ENCODE measurements around the gene PIP4K2A. TPM values are rescaled to one million over a fixed set of nuclear protein-coding genes. Genes with fewer than 3 reads are reported as not detected.
A peak's percentile ranks its signal among the peaks of the same experiment; 100 is the strongest.
"Not testable (repeated sequence)": the region's sequence is repeated elsewhere in the genome, so short reads cannot be mapped to it uniquely, and the experiment has no call there.

The PIP4K2A gene
- polyA plus RNA-seq, 4 donors: 4.5 to 11.3 (median 9.0) TPM

DNA sequence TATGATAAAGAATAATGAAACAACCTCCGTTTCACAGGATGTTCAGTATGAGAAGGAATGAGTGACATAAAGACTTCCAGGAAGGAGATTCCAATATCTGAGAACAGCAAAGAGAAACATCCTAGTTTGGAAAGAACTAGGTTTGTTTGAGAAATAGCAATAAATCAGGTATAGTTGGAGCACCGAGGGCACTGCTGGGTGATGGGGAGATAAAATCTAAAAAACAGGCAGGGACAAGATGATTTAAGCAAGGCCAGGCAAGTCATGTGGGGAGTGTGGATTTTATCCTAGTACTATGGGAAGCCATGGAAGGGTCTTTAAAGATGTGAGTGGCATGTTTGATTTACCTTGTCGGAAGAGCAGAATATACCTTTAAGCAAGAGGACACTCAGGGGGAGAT is 199.4 kb downstream of the PIP4K2A start:
- no peaks in the 10 kb centered on the region for H3K4me1 ChIP-seq (ENCODE audit: control insufficient read depth in 3 of 3, insufficient read depth in 2 of 3, low read depth in 1 of 3, low read length in 2 of 3)
- 81 to 85% (median 84%) methylated on average over 3 of the region's 3 CpGs for WGBS, 3 donors
- H3K36me3 ChIP-seq (ENCODE audit: control insufficient read depth in 3 of 3, insufficient read depth in 2 of 3, low read depth in 1 of 3, low read length in 3 of 3): no peaks in the 10 kb centered on the region
- peaks cover 0 to 7% (median 3%) of the 10 kb centered on the region in 3 donors for H3K27me3 ChIP-seq (ENCODE audit: control insufficient read depth in 3 of 3, insufficient read depth in 3 of 3, low read length in 3 of 3)
- H3K9me3 ChIP-seq (ENCODE audit: control insufficient read depth in 2 of 2, insufficient read depth in 1 of 2, low read depth in 1 of 2, low read length in 1 of 2): no peaks in the 10 kb centered on the region
- FAIRE-seq (no peak), DNase-seq (no peak)
- no peak overlapping the region for H3K4me3 ChIP-seq (ENCODE audit: low read depth in 1 of 3, low read length in 3 of 3)
- no peak overlapping the region for H3K27ac ChIP-seq (ENCODE audit: low read depth in 1 of 3, low read length in 2 of 3)

DNA sequence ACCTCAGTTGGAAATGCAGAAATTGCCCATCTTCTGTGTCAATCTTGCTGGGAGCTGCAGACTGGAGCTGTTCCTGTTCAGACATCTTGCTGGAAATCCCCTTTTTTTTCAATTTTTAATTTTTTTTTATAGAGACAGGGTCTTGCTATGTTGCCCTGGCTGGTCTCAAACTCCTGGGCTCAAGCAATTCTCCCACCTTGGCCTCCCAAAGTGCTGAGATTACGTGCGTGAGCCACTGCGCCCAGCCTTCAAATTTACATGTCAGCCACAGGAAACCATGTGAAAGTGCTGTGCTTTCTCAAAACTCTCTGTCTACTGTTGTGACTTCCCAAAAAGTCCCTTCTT is 200.0 kb downstream of the PIP4K2A start:
- H3K4me1 ChIP-seq (ENCODE audit: control insufficient read depth in 3 of 3, insufficient read depth in 2 of 3, low read depth in 1 of 3, low read length in 2 of 3): not testable (repeated sequence)

DNA sequence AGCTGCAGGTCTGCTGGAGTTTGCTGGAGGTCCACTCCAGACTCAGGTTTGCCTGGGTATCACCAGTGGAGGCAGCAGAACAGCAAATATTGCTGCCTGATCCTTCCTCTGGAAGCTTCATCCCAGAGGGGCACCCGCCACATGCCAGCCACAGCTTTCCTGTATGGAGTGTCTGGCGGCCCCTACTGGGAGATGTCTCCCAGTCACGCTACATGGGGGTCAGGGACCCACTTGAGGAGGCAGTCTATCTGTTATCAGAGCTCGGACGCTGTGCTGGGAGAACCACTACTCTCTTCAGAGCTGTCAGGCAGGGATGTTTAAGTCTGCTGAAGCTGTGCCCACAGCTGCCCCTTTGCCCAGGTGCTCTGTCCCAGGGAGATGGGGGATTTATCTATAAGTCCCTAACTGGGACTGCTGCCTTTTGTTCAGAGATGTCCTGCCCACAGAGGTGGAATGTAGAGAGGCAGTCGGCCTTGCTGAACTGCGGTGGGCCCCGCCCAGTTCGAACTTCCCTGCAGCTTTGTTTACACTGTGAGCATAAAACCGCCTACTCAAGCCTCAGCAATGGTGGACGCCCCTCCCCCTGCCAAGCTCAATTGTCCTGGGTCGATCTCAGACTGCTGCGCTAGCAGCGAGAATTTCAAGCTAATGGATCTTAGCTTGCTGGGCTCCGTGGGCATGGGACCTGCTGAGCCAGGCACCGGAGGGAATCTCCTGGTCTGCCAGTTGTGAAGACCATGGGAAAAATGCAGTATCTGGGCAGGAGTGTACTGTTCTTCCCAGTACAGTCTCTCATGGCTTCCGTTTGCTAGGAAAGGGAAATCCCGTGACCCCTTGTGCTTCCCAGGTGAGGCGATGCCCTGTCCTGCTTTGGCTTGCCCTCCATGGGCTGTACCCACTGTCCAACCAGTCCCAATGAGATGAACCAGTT is 200.6 kb downstream of the PIP4K2A start:
- not testable (repeated sequence) for H3K9me3 ChIP-seq (ENCODE audit: control insufficient read depth in 2 of 2, insufficient read depth in 1 of 2, low read depth in 1 of 2, low read length in 1 of 2); FAIRE-seq; H3K27me3 ChIP-seq (ENCODE audit: control insufficient read depth in 3 of 3, insufficient read depth in 3 of 3, low read length in 3 of 3); H3K27ac ChIP-seq (ENCODE audit: low read depth in 1 of 3, low read length in 2 of 3); H3K36me3 ChIP-seq (ENCODE audit: control insufficient read depth in 3 of 3, insufficient read depth in 2 of 3, low read depth in 1 of 3, low read length in 3 of 3); H3K4me1 ChIP-seq (ENCODE audit: control insufficient read depth in 3 of 3, insufficient read depth in 2 of 3, low read depth in 1 of 3, low read length in 2 of 3)
- peak overlapping the region in 2 of 3 donors; percentile 22 to 35 for H3K4me3 ChIP-seq (ENCODE audit: low read depth in 1 of 3, low read length in 3 of 3)
- WGBS, 3 donors: 15 to 53% (median 42%) methylated on average over 19 of the region's 19 CpGs
- peak; percentile 83 for DNase-seq

More for the DNA sequence above, 200.0 kb downstream of the PIP4K2A start:
- H3K27me3 ChIP-seq (ENCODE audit: control insufficient read depth in 3 of 3, insufficient read depth in 3 of 3, low read length in 3 of 3); DNase-seq; FAIRE-seq; H3K27ac ChIP-seq (ENCODE audit: low read depth in 1 of 3, low read length in 2 of 3); H3K36me3 ChIP-seq (ENCODE audit: control insufficient read depth in 3 of 3, insufficient read depth in 2 of 3, low read depth in 1 of 3, low read length in 3 of 3); H3K9me3 ChIP-seq (ENCODE audit: control insufficient read depth in 2 of 2, insufficient read depth in 1 of 2, low read depth in 1 of 2, low read length in 1 of 2): not testable (repeated sequence)
- H3K4me3 ChIP-seq (ENCODE audit: low read depth in 1 of 3, low read length in 3 of 3): peak overlapping the region in 1 of 3 donors; percentile 22
- 93 to 99% (median 95%) methylated on average over 3 of the region's 3 CpGs for WGBS, 3 donors

DNA sequence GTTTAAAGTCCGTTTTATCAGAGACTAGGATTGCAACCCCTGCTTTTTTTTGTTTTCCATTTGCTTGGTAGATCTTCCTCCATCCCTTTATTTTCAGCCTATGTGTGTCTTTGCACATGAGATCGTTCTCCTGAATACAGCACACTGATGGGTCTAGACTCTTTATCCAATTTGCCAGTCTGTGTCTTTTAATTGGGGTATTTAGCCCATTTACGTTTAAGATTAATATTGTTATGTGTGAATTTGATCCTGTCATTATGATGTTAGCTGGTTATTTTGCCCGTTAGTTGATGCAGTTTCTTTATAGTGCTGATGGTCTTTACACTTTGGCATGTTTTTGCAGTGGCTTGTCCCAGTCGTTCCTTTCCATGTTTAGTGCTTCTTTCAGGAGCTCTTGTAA is 202.4 kb downstream of the PIP4K2A start:
- FAIRE-seq; H3K36me3 ChIP-seq (ENCODE audit: control insufficient read depth in 3 of 3, insufficient read depth in 2 of 3, low read depth in 1 of 3, low read length in 3 of 3); H3K4me3 ChIP-seq (ENCODE audit: low read depth in 1 of 3, low read length in 3 of 3); H3K9me3 ChIP-seq (ENCODE audit: control insufficient read depth in 2 of 2, insufficient read depth in 1 of 2, low read depth in 1 of 2, low read length in 1 of 2); H3K4me1 ChIP-seq (ENCODE audit: control insufficient read depth in 3 of 3, insufficient read depth in 2 of 3, low read depth in 1 of 3, low read length in 2 of 3); H3K27ac ChIP-seq (ENCODE audit: low read depth in 1 of 3, low read length in 2 of 3); DNase-seq; H3K27me3 ChIP-seq (ENCODE audit: control insufficient read depth in 3 of 3, insufficient read depth in 3 of 3, low read length in 3 of 3): not testable (repeated sequence)
- WGBS, 3 donors: 84 to 91% (median 86%) methylated on average over 5 of the region's 5 CpGs

DNA sequence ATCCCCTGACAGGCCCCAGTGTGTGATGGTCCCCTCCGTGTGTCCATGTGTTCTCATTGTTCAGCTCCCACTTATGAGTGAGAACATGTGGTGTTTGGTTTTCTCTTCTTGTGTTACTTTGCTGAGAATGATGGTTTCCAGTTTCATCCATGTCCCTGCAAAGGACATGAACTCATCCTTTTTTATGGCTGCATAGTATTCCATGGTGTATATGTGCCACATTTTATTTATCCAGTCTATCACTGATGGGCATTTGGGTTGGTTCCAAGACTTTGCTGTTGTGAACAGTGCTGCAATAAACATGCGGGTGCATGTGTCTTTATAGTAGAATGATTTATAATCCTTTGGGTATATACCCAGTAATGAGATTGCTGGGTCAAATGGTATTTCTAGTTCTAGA is 206.2 kb downstream of the PIP4K2A start:
- not testable (repeated sequence) for DNase-seq; H3K9me3 ChIP-seq (ENCODE audit: control insufficient read depth in 2 of 2, insufficient read depth in 1 of 2, low read depth in 1 of 2, low read length in 1 of 2); H3K36me3 ChIP-seq (ENCODE audit: control insufficient read depth in 3 of 3, insufficient read depth in 2 of 3, low read depth in 1 of 3, low read length in 3 of 3); H3K27me3 ChIP-seq (ENCODE audit: control insufficient read depth in 3 of 3, insufficient read depth in 3 of 3, low read length in 3 of 3); H3K27ac ChIP-seq (ENCODE audit: low read depth in 1 of 3, low read length in 2 of 3); FAIRE-seq; H3K4me1 ChIP-seq (ENCODE audit: control insufficient read depth in 3 of 3, insufficient read depth in 2 of 3, low read depth in 1 of 3, low read length in 2 of 3); H3K4me3 ChIP-seq (ENCODE audit: low read depth in 1 of 3, low read length in 3 of 3)
- 88 to 94% (median 90%) methylated on average over 2 of the region's 2 CpGs for WGBS, 3 donors

DNA sequence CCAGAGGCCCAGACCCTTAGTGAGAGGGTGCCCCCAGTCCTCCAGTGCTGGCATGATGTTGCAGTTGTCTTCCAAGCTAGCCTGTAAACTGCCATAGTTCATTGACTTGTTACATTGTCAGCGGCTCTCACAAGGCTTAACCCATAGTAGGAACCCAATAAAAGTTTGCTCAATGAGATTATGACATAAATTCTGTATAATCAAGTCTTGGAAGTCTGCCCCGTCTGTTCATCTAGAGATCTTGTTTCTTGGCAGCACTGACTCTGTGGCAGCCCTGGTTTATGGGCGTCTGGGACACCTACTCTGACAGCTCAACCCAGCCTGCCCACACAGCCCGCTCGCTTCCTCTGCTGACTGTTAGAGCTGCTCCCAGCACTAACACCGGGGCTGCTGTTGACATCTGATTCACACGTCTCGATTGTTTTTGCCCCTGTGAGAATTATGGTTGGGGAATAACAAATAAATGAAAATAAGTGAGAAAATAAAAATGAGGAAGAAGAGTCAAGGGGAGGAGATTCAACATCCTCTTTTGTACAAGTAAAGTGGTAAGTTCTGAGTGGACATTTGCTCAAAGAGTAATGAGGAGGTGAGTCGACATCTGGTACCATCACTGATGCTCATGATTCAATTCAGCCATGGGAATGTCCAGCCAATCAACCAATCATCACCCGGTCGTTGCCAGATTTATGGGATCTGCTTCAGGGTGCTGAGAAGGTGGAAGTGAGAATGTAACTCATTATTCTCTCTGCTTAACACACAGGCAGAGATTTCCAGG is 208.3 kb downstream of the PIP4K2A start:
- Histone ChIP-seq H3K27ac (ENCODE audit: low read depth in 1 of 3, low read length in 2 of 3) (no peak overlapping the region), H3K9me3 (ENCODE audit: control insufficient read depth in 2 of 2, insufficient read depth in 1 of 2, low read depth in 1 of 2, low read length in 1 of 2) (no peaks in the 10 kb centered on the region), H3K27me3 (ENCODE audit: control insufficient read depth in 3 of 3, insufficient read depth in 3 of 3, low read length in 3 of 3) (peaks cover 0 to 2% (median 0%) of the 10 kb centered on the region in 3 donors), H3K4me3 (ENCODE audit: low read depth in 1 of 3, low read length in 3 of 3) (no peak overlapping the region), H3K4me1 (ENCODE audit: control insufficient read depth in 3 of 3, insufficient read depth in 2 of 3, low read depth in 1 of 3, low read length in 2 of 3) (peaks cover 0 to 3% (median 0%) of the 10 kb centered on the region in 3 donors), H3K36me3 (ENCODE audit: control insufficient read depth in 3 of 3, insufficient read depth in 2 of 3, low read depth in 1 of 3, low read length in 3 of 3) (no peaks in the 10 kb centered on the region)
- DNase-seq: peak in 1 of 2 donors; percentile 64
- FAIRE-seq: no peak
- WGBS, 3 donors: 27 to 43% (median 30%) methylated on average over 11 of the region's 11 CpGs

DNA sequence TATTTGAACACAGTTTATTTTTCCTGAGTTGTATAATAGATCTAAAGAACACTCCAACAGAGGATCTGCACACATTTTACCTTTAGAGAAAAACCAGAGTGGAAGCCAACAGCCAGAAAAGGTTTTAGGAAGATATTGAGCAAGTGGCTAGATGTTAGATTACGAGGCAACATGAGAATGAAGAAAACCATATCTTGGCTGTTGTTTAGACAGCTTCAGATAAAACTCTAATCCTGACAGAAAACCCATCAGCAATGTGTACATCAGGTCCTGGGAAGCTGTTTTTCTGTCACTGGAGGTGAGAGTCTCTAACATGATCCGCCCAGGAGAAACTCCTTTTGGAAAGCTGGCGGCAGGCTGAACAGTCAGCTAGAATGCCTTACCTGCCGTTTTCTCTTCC is 209.6 kb downstream of the PIP4K2A start:
- DNase-seq (no peak), FAIRE-seq (no peak)
- peaks cover 0 to 2% (median 0%) of the 10 kb centered on the region in 3 donors for H3K27me3 ChIP-seq (ENCODE audit: control insufficient read depth in 3 of 3, insufficient read depth in 3 of 3, low read length in 3 of 3)
- H3K27ac ChIP-seq (ENCODE audit: low read depth in 1 of 3, low read length in 2 of 3): no peak overlapping the region
- H3K9me3 ChIP-seq (ENCODE audit: control insufficient read depth in 2 of 2, insufficient read depth in 1 of 2, low read depth in 1 of 2, low read length in 1 of 2): no peaks in the 10 kb centered on the region
- H3K36me3 ChIP-seq (ENCODE audit: control insufficient read depth in 3 of 3, insufficient read depth in 2 of 3, low read depth in 1 of 3, low read length in 3 of 3): no peaks in the 10 kb centered on the region
- no peak overlapping the region for H3K4me3 ChIP-seq (ENCODE audit: low read depth in 1 of 3, low read length in 3 of 3)
- peaks cover 0 to 3% (median 0%) of the 10 kb centered on the region in 3 donors for H3K4me1 ChIP-seq (ENCODE audit: control insufficient read depth in 3 of 3, insufficient read depth in 2 of 3, low read depth in 1 of 3, low read length in 2 of 3)
- 50 to 76% (median 67%) methylated on average over 4 of the region's 4 CpGs for WGBS, 3 donors

DNA sequence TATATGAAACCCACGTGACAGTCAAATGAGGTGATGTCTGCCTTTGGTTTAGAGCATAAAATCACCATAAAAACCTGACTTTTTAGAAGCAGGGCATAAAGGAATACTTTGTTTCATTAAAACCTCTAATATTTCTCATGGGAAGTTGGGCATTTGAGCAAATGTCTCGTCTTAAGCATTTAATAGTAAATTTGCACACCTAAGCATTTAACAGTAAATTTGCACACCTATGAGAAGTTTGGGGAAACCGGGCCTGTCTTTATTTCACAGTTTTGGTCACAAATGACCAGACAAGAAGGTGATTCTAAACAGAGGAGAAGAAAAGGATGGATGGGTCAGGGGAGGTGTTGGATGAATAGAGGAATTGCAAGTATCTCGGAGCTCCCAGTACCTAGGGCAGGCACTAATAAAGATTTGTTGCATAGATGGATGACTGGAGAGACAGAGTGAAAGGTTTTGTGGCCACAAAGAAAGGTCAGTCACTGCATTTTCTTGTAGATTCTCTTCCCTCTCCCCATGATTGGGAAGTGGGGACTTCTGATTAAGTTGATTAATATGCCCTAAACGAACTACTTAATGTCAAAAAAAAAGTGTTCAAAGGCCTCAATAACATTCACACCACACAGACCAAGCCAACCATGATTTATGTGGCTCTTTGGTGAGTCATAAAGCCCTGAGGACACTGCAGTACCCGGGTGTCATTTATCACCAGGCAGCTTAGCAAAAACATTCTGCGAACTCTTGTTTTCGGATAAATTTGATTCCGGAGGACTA is 210.9 kb downstream of the PIP4K2A start:
- no peaks in the 10 kb centered on the region for H3K36me3 ChIP-seq (ENCODE audit: control insufficient read depth in 3 of 3, insufficient read depth in 2 of 3, low read depth in 1 of 3, low read length in 3 of 3)
- H3K27me3 ChIP-seq (ENCODE audit: control insufficient read depth in 3 of 3, insufficient read depth in 3 of 3, low read length in 3 of 3): peaks cover 0 to 2% (median 0%) of the 10 kb centered on the region in 3 donors
- H3K9me3 ChIP-seq (ENCODE audit: control insufficient read depth in 2 of 2, insufficient read depth in 1 of 2, low read depth in 1 of 2, low read length in 1 of 2): no peaks in the 10 kb centered on the region
- WGBS, 3 donors: 70 to 74% (median 74%) methylated on average over 9 of the region's 9 CpGs
- no peak for DNase-seq
- no peak overlapping the region for H3K4me3 ChIP-seq (ENCODE audit: low read depth in 1 of 3, low read length in 3 of 3)
- peaks cover 0 to 3% (median 0%) of the 10 kb centered on the region in 3 donors for H3K4me1 ChIP-seq (ENCODE audit: control insufficient read depth in 3 of 3, insufficient read depth in 2 of 3, low read depth in 1 of 3, low read length in 2 of 3)
- FAIRE-seq: no peak
- H3K27ac ChIP-seq (ENCODE audit: low read depth in 1 of 3, low read length in 2 of 3): no peak overlapping the region

Data from small intestine (tissue), 7 donors.